ENCODE data around the gene FOXP4.
A peak's percentile ranks its signal among the peaks of the same experiment; 100 is the strongest.
"Not testable (repeated sequence)": the region's sequence is repeated elsewhere in the genome, so short reads cannot be mapped to it uniquely, and the experiment has no call there.

FOXP4 gene

DNA sequence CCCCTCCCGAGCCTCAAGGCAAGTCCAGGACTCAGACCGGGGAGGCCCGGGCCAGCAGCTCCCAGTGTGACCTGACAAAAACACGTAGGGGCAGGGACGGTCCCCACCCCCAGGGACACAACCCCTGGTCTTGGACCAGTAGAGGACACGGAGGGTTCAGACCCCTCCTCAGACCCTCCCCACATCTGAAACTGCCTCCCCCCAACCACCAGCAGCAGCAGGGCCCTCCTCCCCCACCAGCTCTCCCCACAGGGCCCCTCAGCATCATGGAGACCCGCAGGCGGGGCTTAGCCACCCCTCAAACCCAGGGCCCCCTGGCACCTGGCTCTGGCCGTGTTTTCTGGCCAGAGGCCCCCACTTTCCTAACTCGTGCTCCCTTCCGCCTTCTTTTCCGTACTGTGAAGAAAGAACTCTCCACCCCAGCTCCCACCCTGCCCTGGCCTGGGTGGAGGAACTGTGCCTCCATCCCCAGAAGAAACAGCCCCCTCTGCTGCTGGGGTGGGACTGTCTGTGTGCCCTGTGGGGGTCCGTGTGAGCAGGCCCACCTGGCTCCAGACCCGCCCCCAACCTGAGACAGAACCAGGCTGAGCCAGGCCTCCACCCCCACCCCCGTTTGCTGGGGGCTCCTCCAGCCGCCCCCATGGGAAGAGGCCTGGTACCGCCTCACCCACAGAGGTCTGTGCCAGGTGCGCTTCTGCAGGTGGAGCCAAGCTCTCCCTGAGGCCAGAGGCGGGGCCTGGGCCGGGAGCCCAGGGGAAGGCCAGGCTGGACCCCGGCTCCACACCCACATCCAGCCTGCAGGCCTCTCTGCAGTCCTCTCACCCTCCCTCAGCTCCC, 53.1 kb downstream of the FOXP4 start:
- DNase-seq (ENCODE audit: low read depth in 2 of 2), result no peak

- no peak for DNase-seq (ENCODE audit: low read depth in 2 of 2)
Observed at GRCh38 chr6:41599852-41600445, 53.8 kb downstream of the FOXP4 start.

GRCh38 chr6:41600499-41601247, 54.5 kb downstream of the FOXP4 start:
- DNase-seq (ENCODE audit: low read depth in 2 of 2), result no peak

GRCh38 chr6:41601248-41601549, 55.0 kb downstream of the FOXP4 start:
- DNase-seq (ENCODE audit: low read depth in 2 of 2), result no peak

- no peak for DNase-seq (ENCODE audit: low read depth in 2 of 2)
Observed at GRCh38 chr6:41602422-41602743, 56.2 kb downstream of the FOXP4 start.

DNA sequence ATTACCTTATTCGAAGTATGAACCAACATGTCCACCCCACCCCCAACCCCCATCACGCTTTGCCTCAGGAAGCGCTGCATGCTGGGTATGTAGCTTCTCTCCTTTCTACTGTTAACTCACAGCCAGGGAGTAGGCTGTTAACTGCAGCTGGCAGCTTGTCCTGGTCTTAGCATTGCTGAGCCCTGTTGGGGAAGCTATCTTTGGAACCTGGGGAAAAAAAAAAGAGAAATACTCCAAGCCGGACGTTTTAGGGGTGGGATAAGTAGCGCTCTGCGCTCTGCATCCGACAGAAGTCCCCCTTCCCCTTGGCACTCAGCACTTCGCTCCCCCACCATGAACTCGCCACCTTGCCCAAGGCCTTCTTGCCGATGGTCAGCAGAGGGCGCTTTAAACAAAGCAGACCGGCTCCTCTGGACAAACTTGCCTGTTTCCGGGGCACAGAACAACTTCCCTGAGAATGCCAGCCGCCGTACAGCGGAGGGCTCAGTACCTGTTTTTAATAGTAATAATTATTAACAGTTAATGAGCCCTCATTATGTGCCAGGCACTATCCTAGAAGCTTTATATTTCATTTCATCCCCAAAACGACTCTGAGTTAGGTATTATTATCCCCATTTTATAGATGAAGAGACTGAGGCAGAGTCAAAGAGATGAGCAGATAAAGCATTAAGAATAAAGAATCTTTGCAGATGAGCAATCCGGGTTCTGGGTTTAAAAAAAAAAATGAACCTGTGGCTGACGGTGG, 56.9 kb downstream of the FOXP4 start:
- peak; percentile 48 to 54 for DNase-seq (ENCODE audit: low read depth in 2 of 2)

DNA sequence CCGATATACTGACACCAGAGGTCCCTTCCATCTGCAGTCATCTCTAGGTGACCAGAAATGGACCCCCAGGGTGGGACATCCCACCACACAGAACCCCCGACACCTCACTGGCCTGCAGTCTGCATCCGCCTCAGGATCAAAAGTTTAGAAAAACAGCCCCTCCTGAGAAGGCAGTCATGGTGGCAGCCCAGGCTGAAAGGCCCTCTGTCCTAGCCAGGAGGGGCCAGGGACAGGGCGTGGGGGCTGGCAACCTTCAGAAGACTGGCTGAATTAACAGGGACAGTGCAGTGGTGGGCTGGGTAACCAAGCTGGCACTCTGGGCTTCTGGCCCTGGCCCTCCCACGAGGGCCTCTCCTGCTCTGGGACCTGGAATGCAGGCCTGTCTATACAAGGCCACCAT, 57.8 kb downstream of the FOXP4 start:
- no peak for DNase-seq (ENCODE audit: low read depth in 2 of 2)

GRCh38 chr6:41605649-41606048, 59.5 kb downstream of the FOXP4 start:
- no peak for DNase-seq (ENCODE audit: low read depth in 2 of 2)

DNA sequence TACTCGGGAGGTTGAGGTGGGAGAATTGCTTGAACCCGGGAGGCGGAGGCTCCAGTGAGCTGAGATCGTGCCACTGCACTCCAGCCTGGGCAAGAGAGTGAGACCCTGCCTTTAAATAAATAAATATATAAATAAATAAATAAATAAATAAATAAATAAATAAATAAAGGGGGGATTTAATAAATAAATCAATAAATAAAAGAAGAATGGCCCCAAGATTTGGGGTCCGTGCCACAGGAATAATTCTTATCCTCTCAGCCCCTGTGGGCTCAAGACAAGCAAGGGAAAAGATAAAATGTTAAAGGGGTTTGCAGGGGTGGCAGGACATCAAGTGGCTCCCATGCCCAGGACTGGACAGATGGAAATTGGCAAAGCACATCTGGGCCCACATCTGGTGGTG, 60.9 kb downstream of the FOXP4 start:
- no peak for DNase-seq (ENCODE audit: low read depth in 2 of 2)

DNA sequence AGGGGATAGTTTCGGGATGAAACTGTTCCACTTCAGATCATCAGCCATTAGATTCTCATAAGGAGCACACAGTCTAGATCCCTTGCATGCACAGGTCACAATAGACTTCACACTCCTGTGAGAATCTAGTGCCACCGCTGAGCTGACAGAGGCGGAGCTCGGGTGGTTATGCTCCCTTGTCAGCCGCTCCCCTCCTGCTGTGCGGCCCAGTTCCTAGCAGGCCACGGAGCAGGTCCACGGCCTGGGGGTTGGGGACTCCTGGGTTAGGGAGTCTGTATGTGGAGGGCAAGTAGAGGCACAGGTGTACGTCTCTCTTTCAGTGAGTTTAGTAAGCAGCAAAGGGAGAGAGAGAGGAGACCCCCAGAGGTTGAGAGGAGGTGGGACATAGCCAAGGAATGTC, 61.6 kb downstream of the FOXP4 start:
- DNase-seq (ENCODE audit: low read depth in 2 of 2), result no peak

GRCh38 chr6:41608443-41609151, 62.4 kb downstream of the FOXP4 start:
- no peak for DNase-seq (ENCODE audit: low read depth in 2 of 2)

GRCh38 chr6:41614715-41615114, 68.5 kb downstream of the FOXP4 start:
- DNase-seq (ENCODE audit: low read depth in 2 of 2), result no peak

DNA sequence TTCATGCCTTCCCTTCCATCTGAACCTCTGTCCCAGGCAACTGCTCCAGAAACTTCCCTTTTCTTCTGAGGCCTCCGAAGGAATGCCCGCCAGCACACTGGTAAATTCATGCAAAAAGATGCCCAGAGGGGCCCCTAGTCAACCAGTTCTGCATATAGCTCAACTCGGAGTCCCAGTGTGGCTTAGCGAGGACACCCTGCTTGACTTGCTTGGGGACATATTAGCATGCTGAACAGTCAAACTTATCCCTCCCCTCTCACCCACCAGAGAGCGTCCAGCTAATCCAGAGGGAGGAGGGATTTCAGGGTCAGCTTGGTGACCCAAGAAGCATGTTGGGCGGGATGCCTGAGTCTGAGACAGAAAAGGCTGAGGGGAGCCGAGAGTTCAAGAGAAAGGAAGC, 69.1 kb downstream of the FOXP4 start:
- DNase-seq (ENCODE audit: low read depth in 2 of 2), result no peak

GRCh38 chr6:41618598-41618997, 72.4 kb downstream of the FOXP4 start:
- no peak for DNase-seq (ENCODE audit: low read depth in 2 of 2)

DNA sequence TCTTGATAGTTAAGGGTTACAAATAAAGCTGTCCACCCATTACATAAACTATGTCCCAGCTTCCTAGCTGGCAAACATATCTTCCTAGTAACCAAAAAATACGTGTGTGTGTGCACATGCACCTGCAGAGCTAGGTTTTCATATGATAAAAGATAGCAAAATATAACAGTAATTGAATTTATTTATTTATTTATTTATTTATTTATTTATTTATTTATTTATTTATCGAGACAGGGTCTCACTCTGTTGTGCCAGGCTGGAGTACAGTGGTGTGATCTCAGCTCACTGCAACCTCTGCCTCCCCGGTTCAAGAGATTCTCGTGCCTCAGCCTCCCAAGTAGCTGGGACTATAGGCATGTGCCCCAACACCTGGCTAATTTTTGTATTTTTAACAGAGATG, 73.0 kb downstream of the FOXP4 start:
- DNase-seq (ENCODE audit: low read depth in 2 of 2), result not testable (repeated sequence)

GRCh38 chr6:41621367-41621766, 75.2 kb downstream of the FOXP4 start:
- DNase-seq (ENCODE audit: low read depth in 2 of 2), result no peak

GRCh38 chr6:41621802-41622201, 75.6 kb downstream of the FOXP4 start:
- DNase-seq (ENCODE audit: low read depth in 2 of 2), result no peak

GRCh38 chr6:41622206-41622988, 76.2 kb downstream of the FOXP4 start:
- no peak for DNase-seq (ENCODE audit: low read depth in 2 of 2)

DNA sequence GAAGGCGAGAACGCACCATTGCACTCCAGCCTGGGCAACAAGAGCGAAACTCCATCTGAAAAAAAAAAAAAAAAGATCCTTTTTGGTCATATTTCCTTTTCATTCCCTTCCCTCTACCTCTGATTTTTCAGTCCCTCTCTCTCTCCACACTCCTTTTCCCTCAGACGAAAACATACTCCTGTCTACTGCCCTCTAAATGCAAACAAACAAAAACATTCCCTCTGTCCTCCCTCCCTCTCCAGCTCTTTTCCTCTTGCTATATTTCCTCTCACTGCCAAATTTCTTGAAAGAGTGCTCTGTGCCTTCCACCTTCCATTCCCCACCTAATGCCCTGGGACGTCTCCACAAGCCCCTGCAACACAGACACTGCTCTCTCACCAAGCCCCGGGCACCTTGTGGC, 77.1 kb downstream of the FOXP4 start:
- DNase-seq (ENCODE audit: low read depth in 2 of 2), result no peak

- no peak for DNase-seq (ENCODE audit: low read depth in 2 of 2)
Observed at GRCh38 chr6:41624621-41625380, 78.6 kb downstream of the FOXP4 start.

All from stimulated activated CD8-positive, alpha-beta memory T cell treated with anti-CD3 and anti-CD28 coated beads, Interleukin-15, amount 100 ng/mL, for 48 hours (primary cell).